Dedifferentiated amniotic fluid mesenchymal stem cell (primary cell): Measurements from ENCODE around the gene BPIFB6.

Source experiments
- DNase-seq: peaks from one replicate; pipeline ENCODE4 v3.0.0-alpha.2; 2016; ENCODE audit errors: extremely low spot score

Gene BPIFB6

GRCh38 chr20:33002087-33002808 lies 29.2 kb upstream of the BPIFB6 start:
- DNase-seq, result no peak

- DNase-seq, result no peak
Observed at GRCh38 chr20:33004141-33004751, 27.2 kb upstream of the BPIFB6 start, which contains the start of gene SUN5. SUN5 (minus strand) TSS chr20:33004433; CDS start chr20:33004340, 93 bp downstream.

GRCh38 chr20:33005132-33005566 lies 26.3 kb upstream of the BPIFB6 start:
- no peak for DNase-seq

- no peak for DNase-seq
Observed at GRCh38 chr20:33005908-33006775, 25.3 kb upstream of the BPIFB6 start.

- DNase-seq, result no peak
Observed at GRCh38 chr20:33006776-33007375, 24.6 kb upstream of the BPIFB6 start.

GRCh38 chr20:33007376-33008335 lies 23.8 kb upstream of the BPIFB6 start, which contains the start of gene BPIFB2:
BPIFB2 (plus strand) TSS chr20:33007704; CDS start chr20:33008575, 871 bp downstream.
- no peak for DNase-seq

GRCh38 chr20:33008336-33009213 lies 22.9 kb upstream of the BPIFB6 start:
- DNase-seq, result no peak

GRCh38 chr20:33009214-33010132 lies 22.0 kb upstream of the BPIFB6 start:
- no peak for DNase-seq

GRCh38 chr20:33010133-33010504 lies 21.3 kb upstream of the BPIFB6 start:
- no peak for DNase-seq

GRCh38 chr20:33010674-33011449 lies 20.6 kb upstream of the BPIFB6 start:
- DNase-seq, result no peak

GRCh38 chr20:33012327-33013189 lies 18.9 kb upstream of the BPIFB6 start:
- no peak for DNase-seq

- DNase-seq, result no peak
Observed at GRCh38 chr20:33013701-33014326, 17.6 kb upstream of the BPIFB6 start.

GRCh38 chr20:33014336-33015113 lies 16.9 kb upstream of the BPIFB6 start:
- DNase-seq, result no peak

- no peak for DNase-seq
Observed at GRCh38 chr20:33015114-33015484, 16.3 kb upstream of the BPIFB6 start.

- DNase-seq, result no peak
Observed at GRCh38 chr20:33015700-33016580, 15.5 kb upstream of the BPIFB6 start.
